Ramos (cell line): ENCODE measurements around the gene SERPINE3.

Source experiments
- in situ Hi-C: fragments of 300-500 bp; cut with MboI; formaldehyde crosslinking; loops from one replicate; pipeline ENCODE4 v1.14.3; 2022; ENCODE audit warnings: low sequenced_read_pairs; ENCODE audit not compliant: unreplicated experiment

Gene SERPINE3

DNA sequence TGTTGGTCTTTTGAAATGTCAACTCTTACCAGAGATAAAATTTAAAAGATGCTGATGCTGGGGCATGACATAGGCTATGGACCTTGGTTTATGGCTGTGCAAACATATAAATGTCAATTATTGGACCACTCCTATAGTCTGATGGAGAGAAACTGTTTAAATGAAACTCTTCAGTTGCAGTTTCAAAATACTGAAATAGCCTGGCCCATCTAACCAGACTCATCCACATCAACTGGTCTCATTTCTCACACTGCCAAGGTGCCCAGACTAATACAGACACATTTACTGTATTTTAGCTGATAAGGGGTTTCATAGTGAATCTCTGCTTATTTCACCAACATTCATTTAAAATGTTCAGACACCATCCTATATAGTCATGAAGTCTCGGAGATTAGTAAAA is 19.9 kb downstream of the SERPINE3 start:
- in situ Hi-C loops = no loop called here

DNA sequence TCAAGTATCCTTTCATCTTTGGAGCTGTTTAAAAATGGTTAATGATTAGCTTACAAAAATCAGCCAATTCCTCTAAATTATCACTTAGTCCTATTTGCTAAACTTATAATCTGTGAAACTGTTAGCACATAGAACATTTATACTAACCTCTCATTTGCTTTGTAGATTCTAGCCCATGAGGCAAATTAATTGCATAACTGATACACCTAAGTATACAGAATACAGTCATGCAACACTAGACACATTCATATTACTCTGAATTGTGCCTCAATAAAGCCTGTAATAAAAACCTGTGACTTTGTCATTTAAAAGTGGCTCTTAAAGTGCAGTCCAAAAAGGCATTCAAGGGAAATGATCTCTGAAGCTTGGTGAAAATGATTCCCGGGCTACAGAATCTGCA is 21.0 kb downstream of the SERPINE3 start:
- in situ Hi-C loops = no loop called here

DNA sequence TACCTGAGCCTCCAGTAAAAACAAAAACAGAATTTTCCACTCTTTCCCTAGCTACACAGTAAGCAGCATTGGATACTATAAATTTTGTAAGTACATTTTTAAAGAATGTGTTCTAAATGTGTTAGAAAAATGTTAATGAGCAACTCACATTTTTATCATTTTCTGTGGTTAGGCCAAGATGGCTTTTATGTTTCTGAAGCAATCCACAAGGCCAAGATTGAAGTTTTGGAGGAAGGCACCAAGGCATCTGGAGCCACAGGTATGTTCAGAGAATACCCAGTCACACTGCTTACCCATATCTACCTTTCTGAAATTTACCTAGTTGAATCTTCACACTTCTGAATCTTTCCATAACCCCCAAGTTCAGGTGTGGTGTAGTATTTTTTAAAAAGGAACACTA is 21.6 kb downstream of the SERPINE3 start:
- in situ Hi-C loops = no loop called here

DNA sequence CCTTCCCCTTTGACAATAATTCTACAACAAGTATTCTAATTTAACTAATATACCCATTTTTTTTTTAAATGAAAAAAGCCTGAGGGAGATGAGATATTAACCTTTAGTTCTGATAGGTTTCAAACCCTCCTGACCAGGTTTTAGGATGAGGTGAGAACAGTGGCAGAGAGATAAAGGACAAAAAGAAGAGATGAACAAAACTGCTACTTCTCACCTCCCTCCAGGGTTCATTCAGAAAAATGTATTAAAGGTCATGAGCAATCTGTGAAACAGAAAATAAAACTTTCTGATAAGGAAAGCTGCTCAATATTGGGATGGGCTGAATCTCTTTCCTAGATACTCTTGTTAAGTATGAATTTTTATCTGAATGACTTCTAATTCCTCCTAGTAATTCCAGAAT is 24.1 kb downstream of the SERPINE3 start:
- in situ Hi-C loops = no loop called here

DNA sequence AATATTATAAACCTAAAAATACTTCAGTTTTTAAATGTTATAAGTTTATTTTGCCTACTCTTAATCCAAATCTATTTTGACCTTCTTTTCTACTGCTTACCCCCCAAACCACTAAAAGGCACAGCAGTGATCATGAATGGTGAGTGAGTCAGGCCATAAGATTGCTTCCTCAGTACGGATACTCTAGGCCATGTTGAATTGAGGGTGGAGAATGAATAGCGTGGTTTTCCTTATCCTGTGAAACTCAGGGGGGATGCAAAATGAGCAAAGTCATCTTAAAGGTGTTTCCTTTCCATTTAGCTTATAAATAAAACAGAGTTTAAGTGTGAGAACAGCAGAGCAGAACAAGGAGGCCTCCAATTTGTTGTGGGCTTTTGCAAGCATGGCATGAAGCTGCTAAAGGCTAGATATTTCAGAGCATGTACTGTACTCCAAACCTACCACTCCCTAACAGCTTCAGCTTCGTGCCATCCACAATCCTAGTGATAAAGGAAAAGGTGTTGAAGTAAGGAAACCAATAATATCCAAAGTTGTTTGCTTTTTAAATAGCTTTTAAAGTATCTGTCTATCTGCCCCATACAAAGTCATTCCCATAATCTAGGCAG is 25.0 kb downstream of the SERPINE3 start:
- in situ Hi-C loops = no loop called here

DNA sequence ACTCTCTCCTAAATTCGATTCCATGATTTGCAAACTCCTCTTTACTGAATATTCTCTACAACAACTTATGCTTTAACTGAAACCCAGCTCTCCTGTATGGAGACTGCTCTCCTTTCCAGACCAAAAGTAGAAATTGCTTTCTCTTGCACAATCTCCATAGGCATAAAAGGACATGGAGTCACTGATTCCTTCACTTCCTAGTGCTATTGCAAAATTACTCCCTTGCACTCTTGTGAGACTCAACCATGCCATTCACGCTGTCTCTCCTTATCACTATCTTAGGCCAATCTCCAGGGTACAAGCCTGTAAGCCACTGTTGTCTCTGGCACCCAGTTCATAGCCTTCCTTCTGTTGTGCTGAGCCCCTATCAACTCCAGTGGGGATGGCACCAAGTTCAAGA is 30.6 kb downstream of the SERPINE3 start:
- in situ Hi-C loops = no loop called here

DNA sequence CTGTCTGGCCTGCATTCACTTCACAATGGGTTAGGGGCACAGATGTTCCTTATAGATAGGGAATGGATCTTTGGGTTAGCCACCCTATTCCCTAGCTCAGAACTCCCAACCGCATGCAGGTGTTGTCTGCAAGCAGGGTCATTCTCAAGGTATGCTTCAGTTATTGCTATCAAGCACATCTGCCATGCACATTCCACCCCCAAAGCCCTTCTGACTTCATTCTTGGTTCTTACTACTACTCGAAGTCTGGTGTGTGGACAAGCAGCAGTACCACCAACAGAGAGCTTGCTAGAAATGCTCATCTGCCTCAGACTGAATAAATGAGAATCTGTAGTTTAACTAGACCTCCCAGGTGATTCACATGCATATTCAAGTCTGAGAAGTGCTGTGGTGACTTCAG is 31.3 kb downstream of the SERPINE3 start:
- in situ Hi-C loops = no loop called here

DNA sequence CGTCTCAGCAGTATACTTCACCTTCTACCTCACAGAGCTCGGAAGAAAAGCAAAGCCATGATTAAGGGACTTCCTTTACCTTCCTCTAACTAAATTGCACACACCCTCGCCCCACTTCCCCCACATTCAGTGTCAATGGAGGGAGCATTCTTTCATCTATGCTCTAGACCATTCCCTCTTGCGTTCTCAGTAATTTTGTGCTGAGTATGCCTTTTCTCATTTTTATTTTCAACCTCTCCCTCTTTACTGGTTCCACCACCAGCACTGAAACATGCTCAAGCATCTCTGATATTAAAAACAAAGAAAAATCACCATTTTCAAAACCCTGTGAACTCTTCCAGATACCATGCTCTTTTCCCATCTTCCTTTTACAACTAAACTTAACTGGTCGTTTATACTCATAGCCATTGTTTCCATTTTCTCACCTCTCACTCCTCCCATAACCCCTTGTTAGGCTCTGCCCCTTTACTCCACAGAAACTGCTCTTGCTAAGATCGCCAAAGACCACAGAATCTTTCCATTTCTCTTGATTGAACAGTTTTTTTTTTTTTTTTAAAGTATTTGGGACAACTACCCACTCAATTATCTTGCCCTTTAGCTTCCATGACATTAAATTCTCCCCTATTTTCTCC is 32.4 kb downstream of the SERPINE3 start:
- in situ Hi-C loops = no loop called here

DNA sequence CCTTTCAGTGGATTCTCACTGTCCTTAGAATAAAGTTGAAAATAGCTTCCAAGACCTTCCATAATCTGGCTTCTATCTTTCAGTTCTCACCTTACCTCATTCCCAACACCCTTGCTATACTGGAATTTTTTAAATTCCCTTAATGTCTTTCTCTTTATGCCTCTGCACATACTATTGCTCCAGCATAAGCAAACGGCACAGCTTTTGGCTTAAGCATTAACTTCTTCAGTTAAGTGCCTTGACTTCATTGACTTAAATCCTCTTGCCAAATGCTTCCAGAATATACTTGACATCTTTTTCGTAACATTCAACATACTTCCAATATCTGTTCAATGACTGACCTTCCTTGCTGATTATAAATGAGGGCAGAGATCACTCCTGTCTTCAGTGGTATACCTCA is 34.0 kb downstream of the SERPINE3 start:
- in situ Hi-C loops = no loop called here

DNA sequence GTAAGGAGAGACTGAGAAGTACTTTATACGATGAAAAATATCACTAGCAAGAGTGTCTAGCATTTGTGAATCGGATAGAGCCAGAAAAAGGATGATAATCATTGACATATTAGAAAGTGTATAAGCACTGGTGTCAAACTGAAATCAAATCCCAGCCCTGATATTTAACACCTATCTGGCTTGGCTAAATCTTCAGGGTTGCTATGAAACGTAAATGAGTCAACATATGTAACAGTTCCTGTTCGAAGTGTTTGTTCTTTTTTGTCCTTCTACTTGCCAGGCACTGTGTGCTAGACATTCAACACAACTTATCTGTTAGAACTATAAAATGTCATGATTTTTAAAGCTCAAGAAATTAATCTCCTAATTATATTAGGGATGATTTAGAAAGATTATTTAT is 40.8 kb downstream of the SERPINE3 start:
- in situ Hi-C loops = no loop called here

DNA sequence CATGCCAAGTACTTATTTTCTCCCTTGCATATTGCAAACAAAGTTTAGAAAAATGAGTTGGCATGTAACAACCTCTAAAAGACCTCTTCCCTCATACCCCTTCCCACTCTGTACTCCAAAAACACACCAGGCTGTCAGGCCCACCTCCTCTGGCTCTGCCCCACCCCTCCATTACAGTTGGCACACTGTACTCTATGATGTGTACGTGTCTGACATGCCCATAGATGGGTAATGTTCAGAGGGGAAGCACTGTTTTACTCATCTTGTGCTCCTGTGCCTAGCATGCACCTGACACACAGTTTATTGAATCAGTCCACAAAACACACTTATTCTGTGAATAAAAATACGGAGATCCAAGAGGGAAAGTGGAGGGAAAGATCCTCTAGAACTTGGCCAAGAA is 45.6 kb downstream of the SERPINE3 start:
- in situ Hi-C loops = no loop called here

DNA sequence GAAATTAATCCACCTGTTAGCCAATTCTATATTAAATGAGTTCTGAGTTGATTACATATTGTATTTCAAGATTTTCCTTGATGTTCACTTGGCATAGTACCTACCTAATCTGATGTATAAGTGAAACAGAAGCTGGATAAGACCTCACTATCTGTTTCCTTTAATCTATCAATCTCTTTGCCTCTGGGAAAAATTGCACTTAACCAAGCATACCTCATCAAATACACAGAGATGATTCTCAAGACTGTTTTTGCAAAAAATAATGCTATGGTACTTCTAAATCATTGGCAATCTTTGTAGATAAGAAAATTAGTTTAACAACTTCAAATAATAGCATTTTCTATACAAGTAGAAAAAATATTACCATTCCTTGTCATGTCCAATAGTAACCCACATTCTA is 55.2 kb downstream of the SERPINE3 start:
- in situ Hi-C loops = no loop called here

DNA sequence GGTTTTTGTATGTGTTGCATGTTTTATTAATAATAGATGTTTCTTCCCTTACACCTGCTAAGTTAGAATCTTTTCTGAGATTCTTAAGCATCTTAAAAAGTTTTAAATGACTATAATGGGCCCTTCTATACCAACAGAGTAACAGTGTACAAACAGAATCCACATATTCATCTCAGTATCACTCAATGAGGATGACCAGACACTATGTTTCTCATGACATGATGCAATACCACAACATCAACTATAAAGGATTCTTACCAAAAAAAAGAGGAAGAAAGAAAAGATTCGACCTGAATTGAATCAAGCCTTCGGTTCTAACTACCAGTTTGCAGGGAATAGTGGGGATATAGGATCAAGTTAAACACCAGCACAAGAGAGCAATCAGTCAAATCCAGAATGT is 56.9 kb downstream of the SERPINE3 start:
- in situ Hi-C loops = no loop called here

DNA sequence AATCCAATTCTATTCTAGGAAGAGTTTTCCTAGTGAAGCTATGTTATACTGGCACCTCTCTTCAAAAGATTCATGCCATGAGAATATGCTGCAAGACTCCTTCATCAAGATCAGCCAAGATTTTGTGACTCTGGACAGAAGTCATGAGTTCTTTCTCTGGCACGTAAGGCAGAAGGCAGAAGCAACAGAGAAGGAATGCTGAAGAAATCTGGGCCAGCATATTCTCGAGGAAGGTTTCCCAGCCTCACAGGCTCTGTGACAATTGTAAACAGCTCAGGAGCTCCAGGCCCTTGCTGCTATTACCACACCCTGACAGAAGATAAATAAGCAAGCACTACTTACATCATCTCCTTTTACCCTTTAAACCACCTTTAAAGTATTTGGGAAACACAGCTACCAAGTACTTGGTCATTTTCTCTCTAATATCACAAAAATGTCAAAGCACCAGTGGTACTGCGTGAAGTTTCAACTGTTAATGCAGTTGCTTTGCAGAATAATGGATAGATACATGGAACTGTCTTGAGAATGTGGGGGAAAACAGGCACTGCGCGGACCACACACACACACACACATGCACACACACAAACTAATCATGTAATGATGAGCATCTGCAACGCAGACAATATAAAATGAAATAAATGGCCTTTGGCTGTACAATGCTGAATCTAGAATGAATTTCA is 57.9 kb downstream of the SERPINE3 start:
- in situ Hi-C loops = no loop called here

DNA sequence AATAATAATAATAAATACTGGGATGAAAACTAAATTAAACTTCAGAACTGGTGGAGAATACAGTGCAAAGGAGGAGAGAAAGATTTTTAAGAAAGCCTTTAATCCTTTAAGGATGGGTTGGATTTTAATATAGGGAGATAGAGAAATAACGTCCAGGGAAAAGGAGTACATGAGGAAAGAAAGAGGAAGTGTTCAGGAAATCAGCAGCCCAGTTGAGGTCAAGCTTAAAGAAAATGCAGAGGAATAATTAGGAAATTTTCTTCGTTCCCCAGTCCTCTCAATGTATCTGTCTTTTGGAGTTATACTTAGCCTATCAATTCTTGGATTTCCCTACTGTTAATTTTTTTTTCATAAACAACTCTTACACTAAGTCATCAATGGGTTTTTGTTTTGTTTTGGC is 65.7 kb downstream of the SERPINE3 start:
- in situ Hi-C loops = no loop called here

DNA sequence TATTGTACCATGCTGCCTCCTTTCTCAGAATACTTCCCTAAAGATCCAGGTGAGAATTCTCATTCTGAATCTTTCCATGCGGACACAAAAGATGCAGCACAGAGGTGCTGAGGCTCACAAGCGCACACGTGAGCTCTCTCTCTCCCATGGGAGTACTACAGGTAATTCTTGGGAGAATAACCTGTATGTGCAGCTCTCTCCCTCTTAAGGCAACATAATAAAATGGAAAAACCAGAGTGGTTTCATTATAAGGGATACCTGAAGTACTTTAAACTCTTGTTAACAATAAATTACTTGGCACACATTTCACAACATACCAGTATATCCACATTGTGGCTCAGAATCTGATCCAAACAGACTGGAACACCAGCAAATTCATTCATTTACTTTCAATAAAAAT is 72.9 kb downstream of the SERPINE3 start:
- in situ Hi-C loops = no loop called here
